Mesothelial cell of epicardium (in vitro differentiated cells): ENCODE data around the gene IGF2. TPM values are rescaled to one million over a fixed set of nuclear protein-coding genes. Genes with fewer than 3 reads are reported as not detected.

Experiments used
- DNase-seq, 2 experiments: peaks; one replicate each; pipeline ENCODE4 v3.0.0; 2021; ENCODE audit warnings: low spot score in 2 of 2; ENCODE audit not compliant: unreplicated experiment in 2 of 2
- H3K27ac Mint-ChIP-seq: 2 replicates; pipeline ENCODE4 v1.8.0; 2021; ENCODE audit warnings: mixed read lengths
- H3K27me3 Mint-ChIP-seq: 2 replicates; pipeline ENCODE4 v1.8.0; 2021; ENCODE audit warnings: low read depth, mixed read lengths
- H3K36me3 Mint-ChIP-seq: 2 replicates; pipeline ENCODE4 v1.8.0; 2021; ENCODE audit warnings: mixed read lengths
- H3K4me1 Mint-ChIP-seq: 2 replicates; pipeline ENCODE4 v1.8.0; 2021; ENCODE audit warnings: mixed read lengths
- H3K4me3 Mint-ChIP-seq: 2 replicates; pipeline ENCODE4 v1.8.0; 2021; ENCODE audit warnings: mild to moderate bottlenecking, moderate library complexity, mixed read lengths
- H3K9me3 Mint-ChIP-seq: 2 replicates; pipeline ENCODE4 v1.8.0; 2021; ENCODE audit warnings: mixed read lengths
- CTCF ChIP-seq: fragments of 200-600 bp; sonication (generic); IDR thresholded peaks from one replicate; pipeline ENCODE4 v1.5.0; 2021; ENCODE audit warnings: antibody characterized with exemption; ENCODE audit not compliant: unreplicated experiment
- total RNA-seq: library from RNA; stranded (reverse); gene quantifications from 3 replicates; pipeline ENCODE4 v1.2.1, GENCODE V29; 2021

IGF2 gene
- total RNA-seq, 1 donor from 2014 or later: 3,009 TPM

GRCh38 chr11:2149460-2149859 lies 10.3 kb upstream of the IGF2 start:
- no peak for DNase-seq
- Mint-ChIP-seq H3K4me3 (no peak overlapping the region), H3K36me3 (peaks cover 6% of the 10 kb centered on the region), H3K4me1 (peaks cover 26% of the 10 kb centered on the region), H3K9me3 (no peaks in the 10 kb centered on the region), H3K27me3 (peaks cover 65% of the 10 kb centered on the region), H3K27ac (no peak overlapping the region)
- TF ChIP-seq CTCF: no peak

GRCh38 chr11:2148595-2148994 lies 9.4 kb upstream of the IGF2 start:
- H3K36me3 Mint-ChIP-seq: peaks cover 6% of the 10 kb centered on the region
- no peak overlapping the region for H3K4me3 Mint-ChIP-seq
- peaks cover 71% of the 10 kb centered on the region for H3K27me3 Mint-ChIP-seq
- TF ChIP-seq CTCF: no peak
- H3K4me1 Mint-ChIP-seq: peaks cover 26% of the 10 kb centered on the region
- no peak overlapping the region for H3K27ac Mint-ChIP-seq
- DNase-seq: no peak
- no peaks in the 10 kb centered on the region for H3K9me3 Mint-ChIP-seq

GRCh38 chr11:2147391-2147790 lies 8.2 kb upstream of the IGF2 start:
- Mint-ChIP-seq H3K4me3 (no peak overlapping the region), H3K9me3 (no peaks in the 10 kb centered on the region), H3K27ac (no peak overlapping the region), H3K36me3 (peaks cover 6% of the 10 kb centered on the region), H3K4me1 (peaks cover 34% of the 10 kb centered on the region), H3K27me3 (peaks cover 83% of the 10 kb centered on the region)
- TF ChIP-seq CTCF: no peak
- no peak for DNase-seq

- Mint-ChIP-seq H3K27ac (peak overlapping the region; percentile 25), H3K4me3 (peak overlapping the region; percentile 33), H3K36me3 (peaks cover 6% of the 10 kb centered on the region), H3K27me3 (peaks cover 91% of the 10 kb centered on the region), H3K9me3 (no peaks in the 10 kb centered on the region), H3K4me1 (peaks cover 36% of the 10 kb centered on the region)
- no peak for TF ChIP-seq CTCF
- no peak for DNase-seq
Measured at GRCh38 chr11:2146051-2146450, 6.9 kb upstream of the IGF2 start.

- H3K27ac Mint-ChIP-seq: no peak overlapping the region
- no peaks in the 10 kb centered on the region for H3K9me3 Mint-ChIP-seq
- H3K36me3 Mint-ChIP-seq: peaks cover 6% of the 10 kb centered on the region
- peaks cover 86% of the 10 kb centered on the region for H3K27me3 Mint-ChIP-seq
- peak overlapping the region; percentile 64 for H3K4me3 Mint-ChIP-seq
- no peak for TF ChIP-seq CTCF
- DNase-seq: no peak
- H3K4me1 Mint-ChIP-seq: peaks cover 27% of the 10 kb centered on the region
Measured at GRCh38 chr11:2144544-2145248, 5.5 kb upstream of the IGF2 start.
